ENCODE measurements around the gene PDE11A.

GRCh38 chr2:178093471-178093870, 20.9 kb upstream of the PDE11A start:
- no peak for TF ChIP-seq CTCF (IDR thresholded peaks at IDR 0.05)
- no peak for TF ChIP-seq EP300 (IDR thresholded peaks at IDR 0.05)

All from tibial nerve (tissue), 4 donors.